IMR-90 (cell line): ENCODE data around the gene MAEA. TPM values are rescaled to one million over a fixed set of nuclear protein-coding genes. Genes with fewer than 3 reads are reported as not detected.
A peak's percentile ranks its signal among the peaks of the same experiment; 100 is the strongest.

Experiments used
- ATAC-seq: fragments of 200-7000 bp; cut with Tn5 transposase; 2 replicates; pipeline ENCODE4 v1.9.1; 2020; ENCODE audit warnings: low read depth, mild to moderate bottlenecking, moderate library complexity
- BruUV-seq: library from RNA; stranded (reverse); fragments of 400-500 nt; replicated peaks from 2 replicates; lab custom pipeline; 2021; lab: Mats Ljungman, UMichigan
- CTCF ChIA-PET: fragments of 300-600 bp; formaldehyde crosslinking; extraction: SDS; loops from one replicate; lab custom pipeline; 2021; ENCODE audit warnings: antibody characterized with exemption; lab: Yijun Ruan, JAX
- POLR2A ChIA-PET: fragments of 300-600 bp; sonication (Branson Sonifier 250); formaldehyde crosslinking; loops from one replicate; lab custom pipeline; 2022; ENCODE audit warnings: antibody characterized with exemption; ENCODE audit not compliant: unreplicated experiment; lab: Charles Lee
- DNase-seq: peaks from one replicate; pipeline ENCODE4 v3.0.0; 2013
- H2AFZ ChIP-seq: replicated peaks from 2 replicates; pipeline ENCODE3; 2013; ENCODE audit warnings: low read length, mild to moderate bottlenecking; ENCODE audit not compliant: poor library complexity
- H2AK5ac ChIP-seq: 2 replicates; pipeline ENCODE4 v1.6.1; 2013; ENCODE audit warnings: low read depth, low read length, inconsistent platforms
- H2AK9ac ChIP-seq: replicated peaks from 2 replicates; pipeline ENCODE3; 2013; ENCODE audit warnings: mild to moderate bottlenecking, low read depth, low read length, moderate library complexity; ENCODE audit not compliant: poor library complexity
- H2BK120ac ChIP-seq: 2 replicates; pipeline ENCODE4 v1.6.1; 2013; ENCODE audit warnings: low read depth, low read length, inconsistent platforms
- H2BK15ac ChIP-seq: 3 replicates; pipeline ENCODE4 v1.6.1; 2013; ENCODE audit warnings: low read depth, low read length, inconsistent platforms
- H2BK20ac ChIP-seq: 2 replicates; pipeline ENCODE4 v1.6.1; 2013; ENCODE audit warnings: low read depth, mild to moderate bottlenecking, inconsistent platforms, low read length, moderate library complexity
- H2BK5ac ChIP-seq: 2 replicates; pipeline ENCODE4 v1.6.1; 2013; ENCODE audit warnings: mild to moderate bottlenecking, low read depth, low read length, inconsistent platforms; ENCODE audit not compliant: poor library complexity, severe bottlenecking
- H3K14ac ChIP-seq: replicated peaks from 2 replicates; pipeline ENCODE4 v1.6.1; 2013; ENCODE audit warnings: low read depth, low read length, inconsistent platforms
- H3K18ac ChIP-seq: 2 replicates; pipeline ENCODE4 v1.6.1; 2013; ENCODE audit warnings: low read depth, low read length, control low read depth
- H3K23ac ChIP-seq: 2 replicates; pipeline ENCODE4 v1.6.1; 2013; ENCODE audit warnings: low read depth, low read length, inconsistent platforms
- H3K27ac ChIP-seq: 2 replicates; pipeline ENCODE4 v1.5.1; 2013; ENCODE audit warnings: mild to moderate bottlenecking, control low read depth, low read length; ENCODE audit not compliant: insufficient read depth
- H3K27me3 ChIP-seq: 2 replicates; pipeline ENCODE4 v1.6.1; 2013; ENCODE audit warnings: low read length; ENCODE audit not compliant: control insufficient read depth, insufficient read depth
- H3K36me3 ChIP-seq: 2 replicates; pipeline ENCODE4 v1.6.1; 2013; ENCODE audit warnings: low read length, mixed read lengths; ENCODE audit not compliant: control insufficient read depth, insufficient read depth
- H3K4ac ChIP-seq: 2 replicates; pipeline ENCODE4 v1.6.1; 2013; ENCODE audit warnings: low read depth, low read length, inconsistent platforms
- H3K4me1 ChIP-seq: 2 replicates; pipeline ENCODE4 v1.6.1; 2013; ENCODE audit warnings: low read length, mixed read lengths; ENCODE audit not compliant: control insufficient read depth, insufficient read depth
- H3K4me2 ChIP-seq: 2 replicates; pipeline ENCODE4 v1.6.1; 2013; ENCODE audit warnings: low read depth, mild to moderate bottlenecking, control low read depth, low read length, moderate library complexity
- H3K4me3 ChIP-seq: 2 replicates; pipeline ENCODE4 v1.5.1; 2013; ENCODE audit warnings: low read depth, mild to moderate bottlenecking, control low read depth, low read length, moderate library complexity; ENCODE audit not compliant: insufficient read depth
- H3K56ac ChIP-seq: 2 replicates; pipeline ENCODE4 v1.6.1; 2013; ENCODE audit warnings: low read length, inconsistent platforms; ENCODE audit not compliant: insufficient read depth; ENCODE audit errors: extremely low read depth
- H3K79me1 ChIP-seq, 2 experiments: 2 replicates each; pipeline ENCODE4 v1.6.1; 2013; ENCODE audit warnings: low read length in 2 of 2, inconsistent platforms in 1 of 2, low read depth in 1 of 2
- H3K9ac ChIP-seq: 2 replicates; pipeline ENCODE4 v1.6.1; 2013; ENCODE audit warnings: low read depth, low read length, control low read depth
- H3K9me1 ChIP-seq: 2 replicates; pipeline ENCODE4 v1.6.1; 2013; ENCODE audit warnings: low read length, inconsistent platforms; ENCODE audit not compliant: insufficient read depth
- H3K9me3 ChIP-seq: 2 replicates; pipeline ENCODE4 v1.6.1; 2013; ENCODE audit warnings: low read length; ENCODE audit not compliant: control insufficient read depth, insufficient read depth
- H4K20me1 ChIP-seq: 2 replicates; pipeline ENCODE4 v1.6.1; 2013; ENCODE audit warnings: low read length, inconsistent platforms; ENCODE audit not compliant: insufficient read depth
- H4K5ac ChIP-seq: 2 replicates; pipeline ENCODE4 v1.6.1; 2013; ENCODE audit warnings: mild to moderate bottlenecking, low read depth, low read length, control low read depth
- H4K8ac ChIP-seq, 2 experiments: 2 replicates each; pipeline ENCODE4 v1.6.1; 2013; ENCODE audit warnings: low read depth in 2 of 2, low read length in 2 of 2, control low read depth in 1 of 2, inconsistent platforms in 1 of 2
- H4K91ac ChIP-seq: 2 replicates; pipeline ENCODE4 v1.6.1; 2013; ENCODE audit warnings: low read depth, low read length, inconsistent platforms; ENCODE audit not compliant: insufficient read depth
- BHLHE40 ChIP-seq: fragments of 150-350 bp; IDR thresholded peaks from 2 replicates; pipeline ENCODE4 v1.6.1; 2016; ENCODE audit warnings: mild to moderate bottlenecking, low read depth, low read length
- CEBPB ChIP-seq: IDR thresholded peaks from 2 replicates; pipeline ENCODE4 v1.6.1; 2012; ENCODE audit warnings: low read depth, low read length, improper control_type of control experiment
- CHD1 ChIP-seq: IDR thresholded peaks from 2 replicates; pipeline ENCODE4 v1.6.1; 2012; ENCODE audit warnings: low read depth, low read length, improper control_type of control experiment
- CTCF ChIP-seq: conservative IDR thresholded peaks from 2 replicates; pipeline ENCODE4 v1.5.1; 2012; ENCODE audit warnings: mild to moderate bottlenecking, low read depth, low read length, improper control_type of control experiment
- ELK1 ChIP-seq: fragments of 150-350 bp; IDR thresholded peaks from 2 replicates; pipeline ENCODE4 v1.6.1; 2016; ENCODE audit warnings: low read depth, mild to moderate bottlenecking, low read length, moderate library complexity, borderline replicate concordance
- FOS ChIP-seq: fragments of 150-350 bp; IDR thresholded peaks from 2 replicates; pipeline ENCODE4 v1.6.1; 2016; ENCODE audit warnings: low read depth, low read length
- MAFK ChIP-seq: IDR thresholded peaks from 2 replicates; pipeline ENCODE4 v1.6.1; 2012; ENCODE audit warnings: low read depth, low read length, improper control_type of control experiment
- MAZ ChIP-seq: IDR thresholded peaks from 2 replicates; pipeline ENCODE4 v1.6.1; 2012; ENCODE audit warnings: low read depth, mild to moderate bottlenecking, low read length, improper control_type of control experiment, moderate library complexity, borderline replicate concordance
- MXI1 ChIP-seq: IDR thresholded peaks from 2 replicates; pipeline ENCODE4 v1.6.1; 2012; ENCODE audit warnings: low read depth, mild to moderate bottlenecking, low read length, moderate library complexity, borderline replicate concordance
- NFE2L2 ChIP-seq: fragments of 150-350 bp; IDR thresholded peaks from 2 replicates; pipeline ENCODE4 v1.6.1; 2016; ENCODE audit warnings: low read depth, mild to moderate bottlenecking, low read length
- POLR2A ChIP-seq: IDR thresholded peaks from 2 replicates; pipeline ENCODE4 v1.6.1; 2012; ENCODE audit warnings: mild to moderate bottlenecking, low read depth, low read length
- RAD21 ChIP-seq: IDR thresholded peaks from 2 replicates; pipeline ENCODE4 v1.6.1; 2012; ENCODE audit warnings: low read length, improper control_type of control experiment
- RCOR1 ChIP-seq: IDR thresholded peaks from 2 replicates; pipeline ENCODE4 v1.6.1; 2012; ENCODE audit warnings: mild to moderate bottlenecking, low read length, improper control_type of control experiment; ENCODE audit not compliant: insufficient replicate concordance
- RFX5 ChIP-seq: IDR thresholded peaks from 2 replicates; pipeline ENCODE4 v1.8.0; 2012; ENCODE audit warnings: low read depth, mild to moderate bottlenecking, low read length, moderate library complexity
- SMC3 ChIP-seq: fragments of 150-350 bp; IDR thresholded peaks from 2 replicates; pipeline ENCODE4 v1.6.1; 2016; ENCODE audit warnings: low read depth, mild to moderate bottlenecking, antibody characterized with exemption, low read length, moderate library complexity
- WGBS, 2 experiments: methylation state at CpG; one replicate each; pipeline versions ENCODE4 v1.1.5 to v1.1.7; 2013; ENCODE audit warnings: missing lambda C conversion rate in 2 of 2; ENCODE audit not compliant: insufficient read length in 1 of 2; ENCODE audit errors: extremely low coverage in 2 of 2; 5-methylcytosine and 5-hydroxymethylcytosine counted together
- dilution Hi-C: fragments of 300-500 bp; cut with HindIII; formaldehyde crosslinking; loops from one replicate; pipeline ENCODE4 v1.14.3; 2018; ENCODE audit warnings: low sequenced_read_pairs; ENCODE audit not compliant: unreplicated experiment
- in situ Hi-C: fragments of 300-500 bp; cut with MboI; formaldehyde crosslinking; loops from 3 replicates; pipeline ENCODE4 v1.14.3; 2019; ENCODE audit warnings: low sequenced_read_pairs, inconsistent platforms, mixed read lengths
- intact Hi-C: fragments of 100-400 bp; cut with micrococcal nuclease; formaldehyde crosslinking; loops from 2 replicates; pipeline ENCODE4 v1.10.0; 2022
- polyA plus RNA-seq, 3 experiments: library from polyadenylated mRNA; depleted of rRNA; stranded (reverse); fragments of >200 nt; gene quantifications; 2 replicates each; pipeline ENCODE4 v1.2.3, GENCODE V29; 2012; ENCODE audit warnings: low replicate concordance in 1 of 3
- total RNA-seq: library from RNA; depleted of rRNA; stranded (reverse); fragments of >200 nt; gene quantifications from 2 replicates; pipeline ENCODE4 v1.2.3, GENCODE V29; 2012
- TF ChIP-seq, protein P1 (sequence below): fragments of 150-350 bp; IDR thresholded peaks from 2 replicates; pipeline ENCODE4 v1.6.1; 2017; ENCODE audit warnings: mild to moderate bottlenecking, antibody characterized with exemption, low read length, low read depth

The MAEA gene
- total and polyA plus RNA-seq, 2 of the 4 experiments (the other 2 are of a cell fraction): 61.5 to 108 TPM

- Histone ChIP-seq H2BK5ac (peak overlapping the region; percentile 90), H3K9me1 (peaks cover 9% of the 10 kb centered on the region; the same call in 1 of the 2 replicates), H4K5ac (peak overlapping the region; percentile 63), H3K14ac (peak overlapping the region; percentile 93), H4K91ac (peak overlapping the region; percentile 83), H3K9me3 (no peaks in the 10 kb centered on the region), H3K79me1 (peaks cover 25 to 47% of the 10 kb centered on the region in 2 experiments), H2BK120ac (peak overlapping the region; percentile 20; the same call in 1 of the 2 replicates), H4K8ac (peak overlapping the region; percentile 88 to 94), H3K4me1 (peaks cover 5% of the 10 kb centered on the region), H2BK15ac (no peak overlapping the region), H2AK5ac (peak overlapping the region; percentile 94), H2AFZ (no peak overlapping the region), H3K4me2 (peak overlapping the region; percentile 94), H3K27me3 (no peaks in the 10 kb centered on the region), H3K56ac (peak overlapping the region; percentile 79), H3K4ac (peak overlapping the region; percentile 71), H2AK9ac (peak overlapping the region; percentile 99), H3K27ac (peak overlapping the region; percentile 94), H2BK20ac (no peak overlapping the region), H3K4me3 (peak overlapping the region; percentile 59), H3K18ac (no peak overlapping the region), H3K36me3 (peaks cover 17% of the 10 kb centered on the region; the same call in 1 of the 2 replicates), H3K23ac (peak overlapping the region; percentile 93), H3K9ac (peak overlapping the region; percentile 94), H4K20me1 (peaks cover 7% of the 10 kb centered on the region; the same call in 1 of the 2 replicates)
- TF ChIP-seq CTCF: no peak
- TF ChIP-seq NFE2L2: no peak
- no peak for TF ChIP-seq RCOR1
- no peak for TF ChIP-seq SMC3
- TF ChIP-seq CEBPB: no peak
- TF ChIP-seq ELK1: no peak
- TF ChIP-seq FOS: no peak
- TF ChIP-seq MXI1: no peak
- TF ChIP-seq RFX5: no peak
- TF ChIP-seq BHLHE40: no peak
- TF ChIP-seq, protein P1, sequence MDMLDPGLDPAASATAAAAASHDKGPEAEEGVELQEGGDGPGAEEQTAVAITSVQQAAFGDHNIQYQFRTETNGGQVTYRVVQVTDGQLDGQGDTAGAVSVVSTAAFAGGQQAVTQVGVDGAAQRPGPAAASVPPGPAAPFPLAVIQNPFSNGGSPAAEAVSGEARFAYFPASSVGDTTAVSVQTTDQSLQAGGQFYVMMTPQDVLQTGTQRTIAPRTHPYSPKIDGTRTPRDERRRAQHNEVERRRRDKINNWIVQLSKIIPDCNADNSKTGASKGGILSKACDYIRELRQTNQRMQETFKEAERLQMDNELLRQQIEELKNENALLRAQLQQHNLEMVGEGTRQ: no peak
- no peak for TF ChIP-seq MAFK
- TF ChIP-seq RAD21: no peak
- TF ChIP-seq POLR2A: no peak
- no peak for TF ChIP-seq CHD1
- no peak for TF ChIP-seq MAZ
- intact Hi-C loops (loop anchor here (5.0 kb wide), 1 partner anchor 336 kb away; the partner anchor contains the start of gene FGFRL1), in situ Hi-C loops (no loop called here), dilution Hi-C loops (no loop called here)
- ATAC-seq: no peak
- BruUV-seq: TSS peak; percentile 54
- ChIA-PET CTCF (no interaction called here), POLR2A (interaction anchor here (1.1 kb wide), 1 partner anchor 101 kb away, joined by 3 read pairs; no protein-coding TSS in a partner anchor)
- DNase-seq: no peak
- 94% methylated on average over 5 of the region's 12 CpGs; no CpG with 5 or more reads in 1 of the 2 experiments for WGBS, 2 experiments
Observed at GRCh38 chr4:1348014-1348513, 58.4 kb downstream of the MAEA start.
